HL-60 (cell line): Measurements from ENCODE around the gene TRIO.

Source experiments
- DNase-seq, 2 experiments: peaks; one replicate each; pipeline ENCODE4 v3.0.0-alpha.2; 2010 to 2020; ENCODE audit warnings: low read depth in 1 of 2, low spot score in 1 of 2
- H3K27ac ChIP-seq: fragments of 250-450 bp; sonication (Bioruptor Pico); replicated peaks from 2 replicates; pipeline ENCODE4 v1.5.1; 2020; ENCODE audit warnings: mild to moderate bottlenecking, moderate library complexity
- H3K27me3 ChIP-seq: fragments of 250-450 bp; sonication (Bioruptor Pico); 2 replicates; pipeline ENCODE4 v1.5.1; 2021; ENCODE audit warnings: mild to moderate bottlenecking, moderate library complexity; ENCODE audit not compliant: insufficient read depth, poor library complexity, severe bottlenecking
- H3K4me3 ChIP-seq: replicated peaks from 2 replicates; pipeline ENCODE4 v1.5.1; 2011; ENCODE audit warnings: mild to moderate bottlenecking, control low read depth, low read length; ENCODE audit not compliant: insufficient read depth
- CTCF ChIP-seq: IDR thresholded peaks from one replicate; pipeline ENCODE4 v1.5.1; 2011; ENCODE audit warnings: low read length, control low read depth, inconsistent platforms; ENCODE audit not compliant: insufficient read depth
- GABPA ChIP-seq: IDR thresholded peaks from 2 replicates; pipeline ENCODE4 v1.6.1; 2012; ENCODE audit warnings: low read depth
- POLR2AphosphoS5 ChIP-seq: IDR thresholded peaks from 2 replicates; pipeline ENCODE4 v1.6.1; 2012; ENCODE audit warnings: low read depth
- REST ChIP-seq: IDR thresholded peaks from 2 replicates; pipeline ENCODE4 v1.6.1; 2012; ENCODE audit warnings: low read depth; ENCODE audit not compliant: insufficient replicate concordance
- SPI1 ChIP-seq: IDR thresholded peaks from 2 replicates; pipeline ENCODE4 v1.6.1; 2012; ENCODE audit warnings: low read depth, mild to moderate bottlenecking, borderline replicate concordance

Gene TRIO

GRCh38 chr5:14481349-14481748 lies 338.2 kb downstream of the TRIO start:
- no peak for DNase-seq
- TF ChIP-seq POLR2AphosphoS5 = no peak
- H3K27ac ChIP-seq = no peak overlapping the region
- H3K4me3 ChIP-seq = no peak overlapping the region
- no peaks in the 10 kb centered on the region for H3K27me3 ChIP-seq

DNA sequence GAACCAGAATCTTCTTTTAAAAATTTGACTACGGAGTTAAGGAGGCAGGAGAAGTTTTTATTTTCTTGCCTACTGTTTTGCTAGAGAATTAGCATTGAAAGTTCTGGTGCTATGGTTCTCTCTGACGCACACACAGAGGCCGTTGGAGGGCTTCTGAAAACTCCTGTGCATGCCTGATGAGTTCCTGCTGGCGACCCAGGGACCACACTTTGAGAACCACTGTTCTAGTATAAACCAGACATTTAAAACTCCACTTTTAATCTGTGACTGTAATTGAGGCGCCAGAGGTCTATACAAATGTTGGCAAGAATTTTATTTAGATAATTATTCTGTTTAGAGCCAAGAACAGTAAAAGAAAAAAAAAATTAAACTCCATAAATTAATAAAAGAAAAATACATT lies 338.9 kb downstream of the TRIO start:
- no peak for TF ChIP-seq SPI1
- TF ChIP-seq POLR2AphosphoS5 = no peak
- TF ChIP-seq GABPA = no peak
- TF ChIP-seq CTCF = no peak
- TF ChIP-seq REST = no peak
- Histone ChIP-seq H3K4me3 (no peak overlapping the region), H3K27me3 (no peaks in the 10 kb centered on the region), H3K27ac (no peak overlapping the region)
- DNase-seq = no peak

GRCh38 chr5:14483504-14484157 lies 340.5 kb downstream of the TRIO start:
- no peak for DNase-seq
- TF ChIP-seq SPI1 (no peak), GABPA (no peak), POLR2AphosphoS5 (no peak), REST (no peak), CTCF (no peak)
- H3K27ac ChIP-seq = no peak overlapping the region

DNA sequence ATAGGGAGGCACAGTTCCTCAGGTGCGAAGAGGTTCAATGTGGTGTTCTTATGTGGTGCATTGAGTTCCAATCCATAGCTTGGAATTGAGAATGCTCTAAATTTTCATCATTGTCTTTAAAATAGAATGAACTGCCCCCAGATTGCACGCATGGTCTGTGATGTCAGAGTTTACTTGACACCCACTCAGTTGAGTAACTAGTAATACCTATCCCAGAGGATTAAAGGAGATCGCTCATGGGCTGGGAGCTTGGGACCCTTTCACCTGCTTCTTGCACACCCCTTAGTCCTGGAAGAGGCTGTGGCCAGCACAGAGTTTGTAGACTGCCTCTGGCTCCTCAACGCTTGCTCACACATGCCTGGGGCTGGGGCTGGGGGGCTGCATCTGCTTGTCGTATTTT lies 343.3 kb downstream of the TRIO start:
- DNase-seq = no peak
- no peak overlapping the region for H3K4me3 ChIP-seq
- no peak overlapping the region for H3K27ac ChIP-seq
- H3K27me3 ChIP-seq = no peaks in the 10 kb centered on the region
- TF ChIP-seq POLR2AphosphoS5 = no peak

More at GRCh38 chr5:14483504-14484157, 340.5 kb downstream of the TRIO start:
- no peak overlapping the region for H3K4me3 ChIP-seq
- H3K27me3 ChIP-seq = no peaks in the 10 kb centered on the region

DNA sequence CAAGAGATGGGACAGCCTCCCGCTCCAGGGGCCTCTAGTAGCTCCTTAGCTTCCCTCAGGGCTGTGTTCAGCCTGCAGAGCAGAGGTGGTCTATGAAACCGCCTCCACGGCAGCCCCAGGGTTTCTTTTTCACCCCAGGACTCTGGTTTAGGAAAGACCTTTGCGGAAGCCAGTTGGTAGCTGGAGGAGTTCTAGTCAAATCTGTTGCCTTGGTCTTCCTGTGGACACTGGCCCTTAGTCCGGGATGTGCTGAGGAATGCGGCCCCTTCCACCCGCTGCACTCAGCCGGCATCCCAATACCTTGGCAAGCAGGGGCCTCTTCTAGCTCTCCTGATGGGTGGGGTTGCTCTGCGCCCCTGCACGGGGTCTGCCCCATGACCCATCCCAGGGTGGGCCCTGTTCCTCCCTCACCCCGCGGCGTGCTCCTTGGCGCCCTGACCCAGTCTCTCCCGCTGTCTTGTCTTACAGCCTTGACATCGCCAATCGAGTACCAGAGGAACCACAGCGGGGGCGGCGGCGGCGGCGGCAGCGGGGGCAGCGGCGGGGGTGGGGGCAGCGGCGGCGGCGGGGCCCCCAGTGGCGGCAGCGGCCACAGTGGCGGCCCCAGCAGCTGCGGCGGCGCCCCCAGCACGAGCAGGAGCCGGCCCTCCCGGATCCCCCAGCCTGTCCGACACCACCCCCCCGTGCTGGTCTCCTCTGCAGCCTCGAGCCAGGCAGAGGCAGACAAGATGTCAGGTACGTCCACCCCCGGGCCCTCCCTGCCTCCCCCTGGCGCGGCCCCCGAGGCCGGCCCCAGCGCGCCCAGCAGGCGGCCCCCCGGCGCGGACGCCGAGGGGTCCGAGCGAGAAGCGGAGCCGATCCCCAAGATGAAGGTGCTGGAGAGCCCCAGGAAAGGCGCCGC lies 344.1 kb downstream of the TRIO start:
- Histone ChIP-seq H3K27ac (no peak overlapping the region), H3K4me3 (no peak overlapping the region), H3K27me3 (no peaks in the 10 kb centered on the region)
- TF ChIP-seq CTCF (no peak), POLR2AphosphoS5 (no peak), SPI1 (no peak), GABPA (no peak), REST (no peak)
- no peak for DNase-seq
